Right lobe of liver (tissue), 6 donors: ENCODE measurements around the gene VSTM4. TPM values are rescaled to one million over a fixed set of nuclear protein-coding genes. Genes with fewer than 3 reads are reported as not detected.
A peak's percentile ranks its signal among the peaks of the same experiment; 100 is the strongest.

Experiments
- ATAC-seq, 4 donors: fragments of 200-7000 bp; cut with Tn5 transposase; one replicate each; pipeline ENCODE4 v1.9.1; 2020; ENCODE audit warnings: mild to moderate bottlenecking in 4 of 4, moderate library complexity in 4 of 4
- DNase-seq, 3 donors: peaks; one replicate each; pipeline ENCODE4 v3.0.0-alpha.2; 2020
- H3K27ac ChIP-seq, 3 donors: fragments of 200-600 bp; one replicate each; pipeline ENCODE4 v1.8.0; 2022
- H3K27me3 ChIP-seq, 2 donors: fragments of 200-600 bp; one replicate each; pipeline ENCODE4 v1.8.0; 2022
- H3K36me3 ChIP-seq, 4 donors: fragments of 200-600 bp; sonication (generic) in 1 of 4; one replicate each; pipeline versions ENCODE4 v1.5.1 to v1.8.0; 2017 to 2022; ENCODE audit warnings: control low read depth in 1 of 4
- H3K4me1 ChIP-seq, 4 donors: fragments of 200-600 bp; sonication (generic) in 1 of 4; one replicate each; pipeline versions ENCODE4 v1.5.1 to v1.8.0; 2017 to 2022; ENCODE audit warnings: control low read depth in 1 of 4
- H3K4me3 ChIP-seq, 3 donors: fragments of 200-600 bp; one replicate each; pipeline ENCODE4 v1.8.0; 2022
- H3K9me3 ChIP-seq, 4 donors: fragments of 200-600 bp; sonication (generic) in 1 of 4; one replicate each; pipeline versions ENCODE4 v1.5.1 to v1.8.0; 2017 to 2022; ENCODE audit warnings: control low read depth in 1 of 4
- CTCF ChIP-seq, 4 donors: fragments of 200-600 bp in 3 of 4; fragments of 450-650 bp in 1 of 4; IDR thresholded peaks; one replicate each; pipeline versions ENCODE4 v1.5.1 to v1.8.0; 2016 to 2022; ENCODE audit warnings: antibody characterized with exemption in 4 of 4, mild to moderate bottlenecking in 2 of 4
- POLR2A ChIP-seq: fragments of 450-650 bp; IDR thresholded peaks from one replicate; pipeline ENCODE4 v1.6.1; 2017; ENCODE audit warnings: antibody characterized with exemption, mild to moderate bottlenecking
- WGBS: methylation state at CpG from one replicate; pipeline ENCODE4 v1.1.6; 2018; ENCODE audit warnings: low coverage, low lambda C conversion rate; ENCODE audit not compliant: insufficient coverage; ENCODE audit errors: missing lambda C conversion rate; 5-methylcytosine and 5-hydroxymethylcytosine counted together
- intact Hi-C, 2 donors: fragments of 100-400 bp; cut with DNase I; formaldehyde crosslinking; loops; one replicate each; pipeline versions ENCODE4 v1.11.2 to v1.14.1; 2022
- total RNA-seq, 6 experiments: library from RNA; depleted of rRNA in 2 of 6; stranded (reverse); fragments of >200 nt in 2 of 6; fragmentation: NEBNext Ultra II Directional in 3 of 6; extraction: Animal tissue kit (Norgen Biotek cat#: 25700) in 3 of 6; gene quantifications; one replicate each; pipeline versions ENCODE4 v1.1.0 to v1.2.4, GENCODE V29; 2016 to 2023
- donor health status: DM: no; HTN: yes; CAD: no.
- donor health status: DM: no; HTN: no; CAD: no.
- donor health status: DM: no; HTN: no; CAD: no.
- donor health status: DM: no; HTN: yes; CAD: no.
- donor health status: DM: no; HTN: yes; CAD: no.

Gene VSTM4
- total RNA-seq, 6 experiments from 2014 or later = 2.1 to 6.6 (median 3.1) TPM

GRCh38 chr10:49072166-49072885 lies 43.0 kb downstream of the VSTM4 start:
- Histone ChIP-seq H3K4me1 (peaks cover 0 to 17% (median 0%) of the 10 kb centered on the region in 4 donors), H3K9me3 (no peaks in the 10 kb centered on the region), H3K27ac (no peak overlapping the region), H3K36me3 (no peaks in the 10 kb centered on the region), H3K27me3 (no peaks in the 10 kb centered on the region), H3K4me3 (no peak overlapping the region)
- WGBS = 86% methylated on average over 2 of the region's 4 CpGs
- no peak for DNase-seq
- TF ChIP-seq POLR2A (no peak), CTCF (IDR thresholded peaks at IDR 0.05) (no peak)
- ATAC-seq = no peak
- intact Hi-C loops = no loop called here

- intact Hi-C loops = no loop called here
- DNase-seq = peak in 1 of 3 donors; percentile 38
- H3K27ac ChIP-seq = peak overlapping the region in 1 of 3 donors; percentile 24
- H3K4me1 ChIP-seq = peaks cover 0 to 12% (median 0%) of the 10 kb centered on the region in 4 donors
- no peak overlapping the region for H3K4me3 ChIP-seq
- peak; percentile 19 to 91 (median 66) for ATAC-seq
- WGBS = 32% methylated on average over 5 of the region's 7 CpGs
- no peaks in the 10 kb centered on the region for H3K27me3 ChIP-seq
- no peaks in the 10 kb centered on the region for H3K9me3 ChIP-seq
- TF ChIP-seq POLR2A = no peak
- TF ChIP-seq CTCF (IDR thresholded peaks at IDR 0.05) = no peak
- H3K36me3 ChIP-seq = no peaks in the 10 kb centered on the region
Observed at GRCh38 chr10:49071160-49071761, 44.1 kb downstream of the VSTM4 start.

- H3K27me3 ChIP-seq = no peaks in the 10 kb centered on the region
- intact Hi-C loops = no loop called here
- WGBS = 80% methylated on average over 1 of the region's 4 CpGs
- no peaks in the 10 kb centered on the region for H3K36me3 ChIP-seq
- H3K9me3 ChIP-seq = no peaks in the 10 kb centered on the region
- ATAC-seq (no peak), DNase-seq (no peak)
- H3K4me1 ChIP-seq = peaks cover 0 to 12% (median 0%) of the 10 kb centered on the region in 4 donors
- no peak overlapping the region for H3K4me3 ChIP-seq
- peak overlapping the region in 1 of 3 donors; percentile 24 for H3K27ac ChIP-seq
- no peak for TF ChIP-seq POLR2A
- TF ChIP-seq CTCF (IDR thresholded peaks at IDR 0.05) = no peak
Observed at GRCh38 chr10:49070701-49071100, 44.6 kb downstream of the VSTM4 start.

GRCh38 chr10:49068672-49069217 lies 46.6 kb downstream of the VSTM4 start:
- WGBS = 100% methylated on average over 1 of the region's 6 CpGs

More at GRCh38 chr10:49068672-49069217, 46.6 kb downstream of the VSTM4 start:
- Histone ChIP-seq H3K4me3 (no peak overlapping the region), H3K9me3 (no peaks in the 10 kb centered on the region), H3K27ac (no peak overlapping the region), H3K36me3 (no peaks in the 10 kb centered on the region), H3K4me1 (peaks cover 0 to 12% (median 0%) of the 10 kb centered on the region in 4 donors), H3K27me3 (no peaks in the 10 kb centered on the region)
- no peak for TF ChIP-seq CTCF (IDR thresholded peaks at IDR 0.05)
- TF ChIP-seq POLR2A = no peak
- intact Hi-C loops = no loop called here
- DNase-seq = no peak
- no peak for ATAC-seq
